Stimulated activated naive CD8-positive, alpha-beta T cell treated with anti-CD3 and anti-CD28 coated beads, Interleukin-15, Interleukin-2, amounts not matched to agents 100 ng/mL and 50 ng/mL, for 24 hours (primary cell): Measurements from ENCODE around the gene TRIM3.

Experiments used
- H3K27ac Mint-ChIP-seq: one replicate; pipeline ENCODE4 v1.8.0; 2021; ENCODE audit warnings: mild to moderate bottlenecking, mixed read lengths
- H3K27me3 Mint-ChIP-seq: one replicate; pipeline ENCODE4 v1.8.0; 2021; ENCODE audit warnings: mixed read lengths
- H3K36me3 Mint-ChIP-seq: one replicate; pipeline ENCODE4 v1.8.0; 2021; ENCODE audit warnings: low read depth, mixed read lengths
- H3K4me1 Mint-ChIP-seq: one replicate; pipeline ENCODE4 v1.8.0; 2021; ENCODE audit warnings: low read depth, mixed read lengths
- H3K4me3 Mint-ChIP-seq: one replicate; pipeline ENCODE4 v1.8.0; 2021; ENCODE audit warnings: mild to moderate bottlenecking, mixed read lengths
- H3K9me3 Mint-ChIP-seq: one replicate; pipeline ENCODE4 v1.8.0; 2021; ENCODE audit warnings: mixed read lengths

The TRIM3 gene

DNA sequence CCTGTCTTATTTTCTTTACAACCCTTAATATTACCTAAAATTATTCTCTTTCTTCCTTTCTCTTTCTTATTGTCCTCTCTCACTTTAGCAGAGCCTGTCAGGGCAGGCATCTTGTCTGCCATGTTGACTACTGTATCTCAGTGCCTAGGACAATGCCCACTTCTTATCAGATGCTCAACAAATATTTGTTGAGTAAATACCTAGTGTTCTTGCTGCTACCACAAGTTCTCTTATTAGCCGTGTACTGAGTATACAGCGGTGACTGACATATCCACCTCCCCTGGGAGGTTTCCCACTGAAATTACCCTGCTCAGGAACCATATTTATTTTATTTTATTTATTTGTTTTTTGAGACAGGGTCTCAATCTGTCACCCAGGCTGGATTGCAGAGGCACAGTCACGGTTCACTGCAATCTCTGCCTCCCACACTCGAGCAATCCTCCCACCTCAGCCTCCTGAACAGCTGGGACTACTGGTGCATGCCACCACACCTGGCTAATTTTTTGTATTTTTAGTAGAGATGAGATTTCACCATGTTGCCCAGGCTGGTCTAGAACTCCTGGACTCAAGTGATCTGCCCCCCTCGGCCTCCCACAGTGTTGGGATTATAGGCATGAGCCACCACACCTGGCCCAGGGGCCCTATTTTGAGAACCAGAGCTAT is 39.6 kb downstream of the TRIM3 start:
- no peak overlapping the region for H3K4me3 Mint-ChIP-seq
- no peaks in the 10 kb centered on the region for H3K4me1 Mint-ChIP-seq
- H3K36me3 Mint-ChIP-seq = no peaks in the 10 kb centered on the region
- no peaks in the 10 kb centered on the region for H3K9me3 Mint-ChIP-seq
- no peak overlapping the region for H3K27ac Mint-ChIP-seq
- no peaks in the 10 kb centered on the region for H3K27me3 Mint-ChIP-seq

DNA sequence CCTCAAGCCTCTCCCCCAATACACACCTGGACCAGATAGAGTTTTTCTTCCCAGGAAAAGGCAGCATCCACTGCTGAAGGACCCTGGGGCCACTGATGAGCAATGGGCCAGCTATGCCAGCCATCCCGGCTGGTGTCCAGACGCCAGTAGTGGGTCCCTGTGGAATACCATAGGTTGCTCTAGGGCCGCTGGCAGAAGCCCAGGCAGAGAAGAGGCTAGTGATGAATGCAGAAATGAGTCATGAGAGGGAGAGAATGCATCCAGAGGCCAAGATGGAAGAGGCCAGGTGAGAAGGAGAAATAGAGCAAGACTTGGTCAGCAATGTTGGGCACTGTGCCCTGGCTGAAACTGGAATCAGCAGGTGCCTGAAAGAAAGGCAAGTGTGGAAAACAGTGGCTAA is 41.9 kb downstream of the TRIM3 start:
- Mint-ChIP-seq H3K27me3 (no peaks in the 10 kb centered on the region), H3K36me3 (no peaks in the 10 kb centered on the region), H3K9me3 (no peaks in the 10 kb centered on the region), H3K27ac (no peak overlapping the region), H3K4me1 (no peaks in the 10 kb centered on the region), H3K4me3 (no peak overlapping the region)

DNA sequence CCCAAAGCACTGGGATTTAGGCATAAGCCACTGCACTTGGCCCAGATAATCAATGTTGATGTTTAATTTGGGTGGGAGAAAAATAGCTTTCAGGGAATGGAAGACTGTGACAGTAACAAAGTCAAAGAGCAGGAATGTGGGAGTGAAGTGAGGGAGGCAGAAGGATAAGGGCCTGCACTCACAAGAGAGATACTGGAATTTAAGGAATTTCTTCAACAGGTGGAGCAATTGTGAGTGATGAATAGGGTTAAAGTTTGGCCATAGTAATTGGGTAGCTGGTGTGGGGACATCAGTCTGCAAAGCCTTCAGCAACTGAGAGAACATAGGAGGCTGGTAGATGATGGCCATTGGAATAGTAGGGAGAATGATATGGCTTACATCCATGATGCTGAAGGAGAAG is 46.2 kb downstream of the TRIM3 start:
- Mint-ChIP-seq H3K36me3 (no peaks in the 10 kb centered on the region), H3K27ac (no peak overlapping the region), H3K27me3 (peaks cover 8% of the 10 kb centered on the region)

DNA sequence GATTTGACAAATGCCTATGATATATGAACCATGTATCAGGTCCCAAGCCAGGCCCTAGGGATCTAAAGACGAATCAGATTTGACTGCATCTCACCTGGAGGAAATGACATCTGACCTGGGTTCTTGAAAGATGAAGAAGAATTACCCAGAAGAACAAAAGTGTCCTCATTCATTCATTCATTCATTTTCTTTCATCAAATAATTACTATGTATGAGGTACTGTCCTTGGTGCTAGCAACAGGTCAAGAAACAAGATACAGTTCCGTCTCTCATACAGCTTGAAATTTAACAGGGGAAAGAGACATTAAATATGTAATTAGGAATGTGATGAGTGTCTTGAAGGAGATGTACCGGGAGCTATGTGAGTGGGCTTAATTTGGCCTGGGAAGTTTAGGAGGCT is 53.1 kb downstream of the TRIM3 start:
- H3K4me1 Mint-ChIP-seq = peaks cover 5% of the 10 kb centered on the region
- H3K27me3 Mint-ChIP-seq = peaks cover 14% of the 10 kb centered on the region
- no peaks in the 10 kb centered on the region for H3K36me3 Mint-ChIP-seq
- no peak overlapping the region for H3K4me3 Mint-ChIP-seq
- no peak overlapping the region for H3K27ac Mint-ChIP-seq
- H3K9me3 Mint-ChIP-seq = no peaks in the 10 kb centered on the region

More for the DNA sequence above, 46.2 kb downstream of the TRIM3 start:
- Mint-ChIP-seq H3K4me3 (no peak overlapping the region), H3K4me1 (no peaks in the 10 kb centered on the region), H3K9me3 (no peaks in the 10 kb centered on the region)

DNA sequence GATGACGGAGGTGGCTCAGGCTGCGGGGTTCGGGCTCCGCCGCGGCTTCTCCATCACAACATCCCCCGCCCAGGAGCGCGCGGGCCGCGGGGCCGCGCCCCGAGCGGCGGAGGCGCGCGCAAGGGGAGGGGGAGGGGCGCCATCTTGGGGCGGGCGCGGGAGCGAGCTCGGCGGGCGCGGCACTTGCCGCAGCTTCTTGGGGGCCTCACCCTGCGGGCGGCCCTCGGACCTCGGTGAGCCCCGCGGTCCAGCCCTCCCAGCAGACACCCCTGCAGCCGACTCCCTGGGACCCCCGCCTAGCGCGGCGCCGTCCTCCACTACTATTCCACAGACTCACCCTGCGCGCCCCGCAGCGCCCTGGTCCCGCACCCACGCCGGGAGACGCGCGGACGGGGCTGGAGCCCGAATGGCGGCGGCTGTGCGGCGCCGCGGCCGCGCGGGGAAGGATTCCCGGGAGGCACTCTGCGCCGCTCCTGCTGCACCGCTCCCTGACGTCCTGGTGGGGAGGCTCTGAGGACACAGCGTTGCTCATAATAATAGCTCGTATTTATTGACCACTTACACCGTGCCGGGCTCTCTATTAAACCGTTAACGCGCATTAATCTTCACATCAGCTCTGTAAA is 54.6 kb downstream of the TRIM3 start, which contains the start of gene APBB1:
APBB1 (minus strand) TSS at position 86 of the 623 bp plus-strand sequence. CDS start 7,747 bp downstream, outside the sequence.
- H3K4me3 Mint-ChIP-seq = no peak within 1 kb of the TSS
- no peaks in the 10 kb centered on the region for H3K9me3 Mint-ChIP-seq
- H3K4me1 Mint-ChIP-seq = peaks cover 5% of the 10 kb centered on the region
- H3K27ac Mint-ChIP-seq = peak within 1 kb of the TSS; percentile 19
- no peaks in the 10 kb centered on the region for H3K36me3 Mint-ChIP-seq
- H3K27me3 Mint-ChIP-seq = peaks cover 14% of the 10 kb centered on the region

DNA sequence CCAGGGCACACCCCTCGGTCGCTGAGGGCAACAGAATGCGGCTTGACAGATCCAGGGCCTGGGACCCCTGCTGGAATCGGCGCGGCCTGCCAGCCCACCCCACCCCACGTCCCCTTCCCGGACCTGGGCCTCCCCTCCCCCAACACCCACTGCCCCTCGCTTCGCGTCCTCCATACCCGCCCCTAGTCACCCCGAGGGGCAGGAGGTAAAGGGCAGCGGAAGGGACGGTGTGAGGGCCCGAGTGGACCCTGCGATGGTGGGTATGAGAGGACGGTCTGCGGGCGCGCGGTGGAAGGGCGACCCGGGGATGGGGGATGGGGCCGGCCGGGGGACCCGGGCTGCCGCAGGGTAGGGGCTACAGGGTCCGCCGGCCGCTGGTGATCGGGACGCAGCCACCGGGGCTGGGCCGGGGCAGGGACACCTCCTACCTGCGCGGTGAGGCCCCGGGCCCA is 55.2 kb downstream of the TRIM3 start:
- H3K9me3 Mint-ChIP-seq = no peaks in the 10 kb centered on the region

DNA sequence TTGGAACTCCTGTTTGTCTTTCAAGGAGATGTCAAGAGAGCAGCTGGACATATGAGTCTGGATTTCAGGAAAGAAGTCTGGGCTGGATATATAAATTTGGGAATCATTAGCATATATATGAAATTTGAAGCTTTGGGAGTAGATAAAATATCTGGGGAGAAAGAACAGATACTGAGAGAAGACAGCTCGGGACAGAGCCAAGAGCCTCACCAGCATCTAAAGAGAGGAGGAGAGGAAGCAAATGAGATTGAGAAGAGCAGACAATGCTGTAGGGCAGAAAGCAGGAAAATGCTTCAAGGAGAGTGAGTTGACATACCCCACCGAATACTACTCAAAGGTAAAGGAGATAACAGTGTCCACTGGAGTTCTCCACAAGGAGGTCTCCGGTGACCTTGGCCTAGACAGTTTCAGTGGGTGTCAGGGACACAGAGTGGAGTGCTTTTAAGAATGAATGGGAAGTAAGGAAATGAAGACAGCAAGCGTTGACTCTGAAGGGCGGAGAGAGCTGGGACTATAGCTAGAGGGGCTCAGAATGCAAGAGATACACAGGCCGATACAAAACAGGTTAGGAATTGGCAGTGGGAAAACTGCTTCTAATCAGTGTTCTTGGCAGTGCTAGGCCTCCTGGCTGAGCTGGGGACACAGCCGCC is 55.7 kb downstream of the TRIM3 start:
- no peaks in the 10 kb centered on the region for H3K9me3 Mint-ChIP-seq
- H3K27ac Mint-ChIP-seq = no peak overlapping the region
- H3K36me3 Mint-ChIP-seq = no peaks in the 10 kb centered on the region
- H3K27me3 Mint-ChIP-seq = peaks cover 6% of the 10 kb centered on the region
- H3K4me1 Mint-ChIP-seq = peaks cover 5% of the 10 kb centered on the region
- no peak overlapping the region for H3K4me3 Mint-ChIP-seq

More for the DNA sequence above, 55.2 kb downstream of the TRIM3 start:
- Mint-ChIP-seq H3K27ac (no peak overlapping the region), H3K4me1 (peaks cover 5% of the 10 kb centered on the region), H3K27me3 (peaks cover 11% of the 10 kb centered on the region), H3K36me3 (no peaks in the 10 kb centered on the region), H3K4me3 (no peak overlapping the region)

DNA sequence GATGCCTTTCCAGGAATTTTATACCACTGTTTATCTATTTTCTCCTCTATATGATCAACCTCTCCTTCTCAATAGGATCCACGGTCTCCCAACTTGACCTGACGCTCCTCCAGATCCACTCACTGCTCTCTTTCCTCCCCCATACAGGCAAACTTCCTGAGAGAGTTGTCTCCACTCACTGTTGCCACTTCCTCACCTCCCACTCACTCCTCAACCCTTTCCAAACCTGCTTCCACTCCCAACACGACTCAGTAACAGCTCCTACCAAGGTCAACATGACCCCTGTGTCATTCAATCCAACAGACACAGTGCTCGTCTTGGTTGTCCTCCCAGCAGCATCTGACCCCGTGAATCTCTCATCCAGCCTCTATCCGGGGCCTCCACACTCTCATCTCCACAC is 57.9 kb downstream of the TRIM3 start:
- H3K36me3 Mint-ChIP-seq = no peaks in the 10 kb centered on the region
- H3K9me3 Mint-ChIP-seq = no peaks in the 10 kb centered on the region
- peaks cover 5% of the 10 kb centered on the region for H3K4me1 Mint-ChIP-seq
- H3K27me3 Mint-ChIP-seq = no peaks in the 10 kb centered on the region
- H3K4me3 Mint-ChIP-seq = no peak overlapping the region
- H3K27ac Mint-ChIP-seq = no peak overlapping the region

DNA sequence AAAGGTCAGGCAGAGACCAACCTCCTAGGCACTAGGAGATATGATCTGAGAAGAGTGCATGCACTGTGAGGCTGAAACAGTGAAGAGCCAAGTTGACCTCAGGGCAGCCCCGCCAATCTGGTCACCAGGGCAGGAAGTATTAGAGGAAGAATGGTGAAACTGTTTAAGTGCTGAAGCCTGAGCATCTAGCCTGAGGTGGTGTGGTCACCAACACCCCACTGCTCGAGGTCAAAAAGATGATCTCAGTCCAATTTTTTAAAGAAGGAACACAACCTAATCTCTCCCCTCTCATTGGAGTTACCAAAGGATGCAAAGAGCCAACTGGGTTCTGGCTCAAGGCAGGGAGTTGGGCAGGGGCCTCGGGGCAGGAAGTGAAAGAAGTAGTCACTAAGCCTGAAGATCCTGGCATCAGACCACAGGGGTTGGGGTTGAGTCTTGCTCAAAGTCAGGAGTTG is 58.8 kb downstream of the TRIM3 start:
- H3K27ac Mint-ChIP-seq = no peak overlapping the region
- no peaks in the 10 kb centered on the region for H3K9me3 Mint-ChIP-seq
- H3K4me1 Mint-ChIP-seq = peaks cover 5% of the 10 kb centered on the region
- H3K4me3 Mint-ChIP-seq = no peak overlapping the region
- no peaks in the 10 kb centered on the region for H3K27me3 Mint-ChIP-seq
- no peaks in the 10 kb centered on the region for H3K36me3 Mint-ChIP-seq

DNA sequence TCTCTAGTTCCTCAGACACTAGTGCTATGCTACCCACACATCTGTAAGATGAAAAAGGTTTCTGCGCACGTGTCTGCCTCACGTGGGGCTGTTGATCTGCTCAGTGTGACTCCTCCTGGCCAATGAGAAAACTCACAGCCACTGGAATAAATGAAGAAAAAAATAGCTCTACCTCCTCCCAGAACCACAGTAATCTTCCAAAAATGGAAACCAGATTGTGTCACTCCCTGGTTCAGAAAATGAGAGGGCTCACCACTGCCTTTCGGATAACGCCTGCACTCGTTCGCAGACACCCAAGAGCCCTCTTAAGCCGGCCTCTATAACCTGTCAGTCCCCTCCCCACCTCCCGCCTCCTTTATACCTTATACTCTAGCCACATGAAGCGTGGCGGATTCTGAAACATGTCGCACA is 59.9 kb downstream of the TRIM3 start:
- no peak overlapping the region for H3K27ac Mint-ChIP-seq
- H3K9me3 Mint-ChIP-seq = no peaks in the 10 kb centered on the region
- H3K27me3 Mint-ChIP-seq = no peaks in the 10 kb centered on the region
- H3K4me3 Mint-ChIP-seq = no peak overlapping the region
- peaks cover 9% of the 10 kb centered on the region for H3K4me1 Mint-ChIP-seq
- H3K36me3 Mint-ChIP-seq = no peaks in the 10 kb centered on the region

DNA sequence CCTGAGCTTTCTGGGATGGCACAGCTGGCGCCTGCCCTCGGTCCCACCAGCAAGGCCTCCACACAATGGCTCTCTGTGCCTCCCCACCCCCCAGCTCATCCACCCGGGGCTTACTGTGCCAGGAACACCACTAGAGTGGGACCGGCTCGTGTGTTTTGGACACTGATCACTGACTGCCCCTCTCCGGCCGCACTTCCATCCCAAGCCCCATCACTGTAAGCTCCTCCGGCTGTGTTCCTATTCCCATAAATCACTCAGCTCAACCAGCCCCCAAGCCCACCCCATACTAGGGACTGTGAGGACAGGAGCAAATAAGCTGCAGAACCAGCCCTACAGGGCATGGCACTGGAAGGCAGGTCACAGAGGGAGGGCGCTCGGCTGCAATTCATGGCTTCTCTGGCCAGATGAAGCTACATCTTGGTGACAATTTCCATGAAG is 62.1 kb downstream of the TRIM3 start:
- no peak overlapping the region for H3K4me3 Mint-ChIP-seq

DNA sequence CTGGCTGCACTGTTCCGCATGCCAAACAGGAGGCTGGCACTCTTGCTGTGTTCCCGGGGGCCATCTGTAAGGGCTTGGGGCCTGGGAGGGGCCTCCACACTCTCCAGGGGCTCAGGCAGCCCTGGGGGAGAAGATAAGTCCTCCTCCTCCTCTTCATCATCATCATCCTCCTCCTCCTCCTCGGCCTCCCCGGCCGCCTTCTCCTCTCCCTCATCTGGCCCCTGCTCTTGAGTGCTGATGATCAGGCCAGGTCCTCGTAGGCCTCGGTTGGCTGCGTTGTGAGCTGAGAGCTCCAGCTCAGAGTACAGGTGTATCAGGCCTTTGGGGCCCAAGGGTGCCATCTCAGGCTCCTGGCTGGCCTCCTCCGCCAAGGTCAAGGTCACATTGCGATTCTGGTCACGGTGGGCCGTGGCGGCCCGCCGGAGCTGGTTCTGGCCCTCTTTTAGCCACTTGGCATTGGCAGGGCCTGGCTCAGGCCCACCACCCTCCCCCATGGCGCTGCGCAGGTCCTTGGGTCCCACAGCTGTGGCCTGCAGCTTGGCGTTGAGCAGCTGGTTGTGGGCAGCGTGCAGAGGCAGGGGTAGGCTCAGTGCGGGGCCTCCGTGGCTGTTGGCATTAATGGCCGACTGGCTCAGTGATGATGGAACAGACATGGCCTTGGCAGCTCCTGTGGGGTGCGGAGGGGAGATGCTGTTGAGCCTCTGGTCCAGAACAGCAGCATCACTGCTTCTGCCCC is 62.9 kb downstream of the TRIM3 start:
- no peak overlapping the region for H3K4me3 Mint-ChIP-seq
- H3K27me3 Mint-ChIP-seq = no peaks in the 10 kb centered on the region
- no peak overlapping the region for H3K27ac Mint-ChIP-seq
- no peaks in the 10 kb centered on the region for H3K36me3 Mint-ChIP-seq
- peaks cover 31% of the 10 kb centered on the region for H3K4me1 Mint-ChIP-seq
- no peaks in the 10 kb centered on the region for H3K9me3 Mint-ChIP-seq

More for the DNA sequence above, 62.1 kb downstream of the TRIM3 start:
- H3K9me3 Mint-ChIP-seq = no peaks in the 10 kb centered on the region
- H3K27me3 Mint-ChIP-seq = no peaks in the 10 kb centered on the region
- H3K4me1 Mint-ChIP-seq = peaks cover 23% of the 10 kb centered on the region
- H3K27ac Mint-ChIP-seq = no peak overlapping the region
- no peaks in the 10 kb centered on the region for H3K36me3 Mint-ChIP-seq

DNA sequence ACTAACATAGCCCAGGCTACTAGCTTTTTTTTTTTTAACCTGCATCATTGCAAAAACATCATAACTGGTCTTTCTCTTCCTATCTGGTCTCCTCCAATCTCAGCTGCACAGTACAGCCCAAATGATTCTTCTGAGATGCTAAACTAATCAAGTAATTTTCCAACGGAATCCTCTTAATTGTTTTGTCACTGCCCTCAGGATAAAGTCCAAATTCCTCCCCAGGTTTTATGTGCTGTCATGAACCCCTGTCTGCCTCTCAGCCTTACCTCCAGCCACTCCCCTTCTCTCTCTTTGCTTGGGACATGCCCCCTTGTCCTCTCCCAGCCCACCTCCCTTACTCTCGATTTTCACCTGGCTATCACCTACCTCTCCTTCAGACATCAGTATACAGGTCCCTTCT is 67.4 kb downstream of the TRIM3 start:
- H3K9me3 Mint-ChIP-seq = no peaks in the 10 kb centered on the region
- H3K4me1 Mint-ChIP-seq = peaks cover 72% of the 10 kb centered on the region
- no peaks in the 10 kb centered on the region for H3K36me3 Mint-ChIP-seq
- H3K4me3 Mint-ChIP-seq = no peak overlapping the region
- H3K27ac Mint-ChIP-seq = no peak overlapping the region
- no peaks in the 10 kb centered on the region for H3K27me3 Mint-ChIP-seq

DNA sequence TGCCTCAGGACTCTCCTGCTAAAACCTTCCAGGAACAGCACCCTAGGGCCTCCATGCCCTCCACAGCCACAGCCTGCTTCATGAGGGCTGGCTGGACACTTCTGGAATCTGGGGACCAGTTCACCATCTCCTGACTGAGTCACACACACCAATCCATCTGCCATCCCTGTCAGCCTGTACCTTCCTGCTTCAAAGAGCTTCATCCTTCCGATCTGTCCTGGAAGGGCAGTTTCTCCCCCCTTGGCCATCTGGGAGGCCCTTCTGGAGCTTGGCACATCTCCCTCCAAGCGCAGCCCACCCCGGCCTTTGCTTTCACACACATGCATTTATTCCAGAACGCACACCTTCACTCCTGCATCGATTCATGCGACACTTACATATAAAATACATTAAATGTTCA is 67.9 kb downstream of the TRIM3 start:
- Mint-ChIP-seq H3K4me1 (peaks cover 77% of the 10 kb centered on the region), H3K27ac (no peak overlapping the region)

More for the DNA sequence above, 67.9 kb downstream of the TRIM3 start:
- Mint-ChIP-seq H3K36me3 (no peaks in the 10 kb centered on the region), H3K4me3 (no peak overlapping the region), H3K9me3 (no peaks in the 10 kb centered on the region), H3K27me3 (no peaks in the 10 kb centered on the region)
